CD14-positive monocyte (primary cell): ENCODE results near the gene MICALL1. TPM values are rescaled to one million over a fixed set of nuclear protein-coding genes. Genes with fewer than 3 reads are reported as not detected.

Experiments
- DNase-seq, 3 donors: peaks; one replicate each; pipeline ENCODE4 v3.0.0-alpha.2; 2011 to 2022
- H2AFZ ChIP-seq: 2 replicates; pipeline ENCODE4 v1.6.0; 2012; ENCODE audit warnings: mild to moderate bottlenecking, low read depth, low read length, inconsistent platforms; ENCODE audit not compliant: insufficient read depth, poor library complexity, severe bottlenecking
- H3K27ac ChIP-seq, 2 donors: 1 replicate in 1 of 2; 2 replicates in 1 of 2; pipeline ENCODE4 v1.5.1; 2012 to 2013; ENCODE audit warnings: low read length in 2 of 2, control low read depth in 1 of 2, inconsistent platforms in 1 of 2, low read depth in 1 of 2, mild to moderate bottlenecking in 1 of 2
- H3K27me3 ChIP-seq, 2 donors: one replicate each; pipeline versions ENCODE4 v1.6.0 to v1.6.1; 2011 to 2013; ENCODE audit warnings: low read length in 2 of 2; ENCODE audit not compliant: control insufficient read depth in 2 of 2, insufficient read depth in 2 of 2
- H3K36me3 ChIP-seq, 2 donors: replicated peaks in 1 of 2; 1 replicate in 1 of 2; 2 replicates in 1 of 2; pipeline versions ENCODE4 v1.5.1 to v1.6.1; 2012 to 2013; ENCODE audit warnings: low read length in 2 of 2, control low read depth in 1 of 2, inconsistent platforms in 1 of 2, mild to moderate bottlenecking in 1 of 2; ENCODE audit not compliant: insufficient read depth in 2 of 2, control insufficient read depth in 1 of 2
- H3K4me1 ChIP-seq, 2 donors: 1 replicate in 1 of 2; 2 replicates in 1 of 2; pipeline versions ENCODE4 v1.5.1 to v1.6.1; 2012 to 2013; ENCODE audit warnings: low read length in 2 of 2, control low read depth in 1 of 2, inconsistent platforms in 1 of 2, mild to moderate bottlenecking in 1 of 2, moderate library complexity in 1 of 2; ENCODE audit not compliant: insufficient read depth in 2 of 2, control insufficient read depth in 1 of 2
- H3K4me2 ChIP-seq: replicated peaks from 2 replicates; pipeline ENCODE3; 2012; ENCODE audit warnings: low read length, moderate library complexity, mild to moderate bottlenecking; ENCODE audit not compliant: poor library complexity, severe bottlenecking; ENCODE audit errors: extremely low read depth
- H3K4me3 ChIP-seq, 3 experiments: fragments of 200-600 bp in 1 of 3; sonication (generic) in 1 of 3; replicated peaks in 1 of 3; 1 replicate in 2 of 3; 2 replicates in 1 of 3; pipeline ENCODE4 v1.5.1; 2011 to 2013; ENCODE audit warnings: low read length in 3 of 3, mild to moderate bottlenecking in 3 of 3, control low read depth in 2 of 3, low read depth in 2 of 3, inconsistent platforms in 1 of 3, moderate library complexity in 1 of 3
- H3K79me2 ChIP-seq: 2 replicates; pipeline ENCODE4 v1.6.0; 2012; ENCODE audit warnings: mild to moderate bottlenecking, control low read depth, inconsistent platforms, low read length, moderate library complexity; ENCODE audit not compliant: insufficient read depth
- H3K9ac ChIP-seq: 2 replicates; pipeline ENCODE4 v1.6.0; 2017; ENCODE audit warnings: low read length, mild to moderate bottlenecking; ENCODE audit not compliant: insufficient read depth, poor library complexity, severe bottlenecking
- H3K9me3 ChIP-seq, 2 donors: replicated peaks in 1 of 2; 1 replicate in 1 of 2; 2 replicates in 1 of 2; pipeline versions ENCODE4 v1.5.1 to v1.6.1; 2012 to 2013; ENCODE audit warnings: low read length in 2 of 2, control low read depth in 1 of 2; ENCODE audit not compliant: control insufficient read depth in 1 of 2, insufficient read depth in 1 of 2
- H4K20me1 ChIP-seq: 2 replicates; pipeline ENCODE4 v1.6.0; 2012; ENCODE audit warnings: mild to moderate bottlenecking, low read length, control low read depth, moderate library complexity; ENCODE audit not compliant: insufficient read depth
- H3K27ac Mint-ChIP-seq, 7 donors: one replicate each; pipeline ENCODE4 v1.8.0; 2020; ENCODE audit warnings: mild to moderate bottlenecking in 7 of 7, mixed read lengths in 7 of 7, moderate library complexity in 6 of 7, inconsistent platforms in 2 of 7
- H3K27me3 Mint-ChIP-seq, 3 donors: one replicate each; pipeline ENCODE4 v1.8.0; 2021 to 2022; ENCODE audit warnings: low read depth in 3 of 3, mild to moderate bottlenecking in 3 of 3, mixed read lengths in 3 of 3, moderate library complexity in 3 of 3, inconsistent platforms in 1 of 3
- H3K36me3 Mint-ChIP-seq, 2 donors: one replicate each; pipeline ENCODE4 v1.8.0; 2020; ENCODE audit warnings: mixed read lengths in 2 of 2, inconsistent platforms in 1 of 2, mild to moderate bottlenecking in 1 of 2
- H3K4me1 Mint-ChIP-seq: one replicate; pipeline ENCODE4 v1.8.0; 2020; ENCODE audit warnings: mild to moderate bottlenecking, mixed read lengths
- H3K4me3 Mint-ChIP-seq, 2 donors: one replicate each; pipeline ENCODE4 v1.8.0; 2020; ENCODE audit warnings: mild to moderate bottlenecking in 2 of 2, mixed read lengths in 2 of 2, moderate library complexity in 1 of 2
- H3K9me3 Mint-ChIP-seq, 7 donors: one replicate each; pipeline ENCODE4 v1.8.0; 2020 to 2022; ENCODE audit warnings: mixed read lengths in 7 of 7, mild to moderate bottlenecking in 6 of 7, moderate library complexity in 6 of 7, inconsistent platforms in 2 of 7
- WGBS: methylation state at CpG from one replicate; pipeline ENCODE4 v1.1.5; 2013; ENCODE audit warnings: missing lambda C conversion rate; ENCODE audit not compliant: insufficient coverage; 5-methylcytosine and 5-hydroxymethylcytosine counted together
- intact Hi-C, 2 donors: fragments of 100-400 bp; cut with micrococcal nuclease; formaldehyde crosslinking; loops; one replicate each; pipeline versions ENCODE4 v1.15.0 to v1.15.1; 2023
- polyA plus RNA-seq, 3 donors: library from polyadenylated mRNA; depleted of rRNA in 1 of 3; unstranded in 2 of 3; stranded (reverse) in 1 of 3; fragments of 300-500 nt in 2 of 3; fragments of >200 nt in 1 of 3; fragmentation: Illumina TruSeq in 2 of 3; gene quantifications; 1 replicate in 2 of 3; 2 replicates in 1 of 3; pipeline ENCODE4 v1.2.3, GENCODE V29; 2012 to 2021
- TF ChIP-seq, protein P1 (sequence below): fragments of 200-600 bp; IDR thresholded peaks from one replicate; pipeline ENCODE4 v1.8.0; 2022; ENCODE audit warnings: antibody characterized with exemption, mild to moderate bottlenecking

MICALL1 gene
- polyA plus RNA-seq, 3 donors, result 0.51 to 7.0 (median 1.3) TPM

DNA sequence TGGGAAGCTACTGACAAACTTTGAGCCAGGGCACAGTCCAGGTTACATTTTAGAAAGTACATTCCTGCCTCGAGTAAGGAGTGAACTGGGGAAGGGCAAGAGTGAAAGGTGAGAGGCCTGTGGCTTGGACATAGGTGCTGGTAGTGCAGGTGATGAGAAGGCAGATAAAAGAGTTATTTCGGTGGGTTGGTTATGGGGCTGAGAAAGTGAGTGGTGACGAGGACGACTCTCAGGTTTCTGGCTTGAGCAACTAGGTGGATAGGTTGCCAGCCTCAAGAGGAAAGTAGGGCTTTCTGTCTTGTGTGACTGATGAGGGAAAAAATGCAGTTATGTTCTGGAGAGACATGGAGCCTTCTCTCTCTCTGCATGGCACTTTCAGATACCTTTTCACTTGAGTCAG lies 51.1 kb downstream of the MICALL1 start:
- intact Hi-C loops, result loop anchor here in 1 of 2 donors (10.0 kb wide), 1 partner anchor 368 kb away; no protein-coding TSS in a partner anchor
- TF ChIP-seq, protein P1, sequence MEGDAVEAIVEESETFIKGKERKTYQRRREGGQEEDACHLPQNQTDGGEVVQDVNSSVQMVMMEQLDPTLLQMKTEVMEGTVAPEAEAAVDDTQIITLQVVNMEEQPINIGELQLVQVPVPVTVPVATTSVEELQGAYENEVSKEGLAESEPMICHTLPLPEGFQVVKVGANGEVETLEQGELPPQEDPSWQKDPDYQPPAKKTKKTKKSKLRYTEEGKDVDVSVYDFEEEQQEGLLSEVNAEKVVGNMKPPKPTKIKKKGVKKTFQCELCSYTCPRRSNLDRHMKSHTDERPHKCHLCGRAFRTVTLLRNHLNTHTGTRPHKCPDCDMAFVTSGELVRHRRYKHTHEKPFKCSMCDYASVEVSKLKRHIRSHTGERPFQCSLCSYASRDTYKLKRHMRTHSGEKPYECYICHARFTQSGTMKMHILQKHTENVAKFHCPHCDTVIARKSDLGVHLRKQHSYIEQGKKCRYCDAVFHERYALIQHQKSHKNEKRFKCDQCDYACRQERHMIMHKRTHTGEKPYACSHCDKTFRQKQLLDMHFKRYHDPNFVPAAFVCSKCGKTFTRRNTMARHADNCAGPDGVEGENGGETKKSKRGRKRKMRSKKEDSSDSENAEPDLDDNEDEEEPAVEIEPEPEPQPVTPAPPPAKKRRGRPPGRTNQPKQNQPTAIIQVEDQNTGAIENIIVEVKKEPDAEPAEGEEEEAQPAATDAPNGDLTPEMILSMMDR, result no peak
- no peak overlapping the region for H3K4me3 ChIP-seq
- peaks cover 5 to 9% of the 10 kb centered on the region in 2 donors for H3K27me3 ChIP-seq
- H4K20me1 ChIP-seq, result no peaks in the 10 kb centered on the region
- H3K27ac ChIP-seq, result no peak overlapping the region
- H3K27me3 Mint-ChIP-seq, result peaks cover 11 to 12% (median 11%) of the 10 kb centered on the region in 3 donors
- H2AFZ ChIP-seq, result no peak overlapping the region
- H3K9me3 ChIP-seq, result no peaks in the 10 kb centered on the region
- no peak for DNase-seq
- H3K27ac Mint-ChIP-seq, result peak overlapping the region in 1 of 7 donors; percentile 25
- H3K9me3 Mint-ChIP-seq, result peaks cover 0 to 3% (median 2%) of the 10 kb centered on the region in 7 donors
- H3K4me2 ChIP-seq, result no peak overlapping the region
- WGBS, result 100% methylated on average over 4 of the region's 4 CpGs
- H3K4me3 Mint-ChIP-seq, result no peak overlapping the region
- H3K79me2 ChIP-seq, result peaks cover 16% of the 10 kb centered on the region
- H3K36me3 ChIP-seq, result peaks cover 48 to 59% of the 10 kb centered on the region in 2 donors
- H3K4me1 Mint-ChIP-seq, result peaks cover 23% of the 10 kb centered on the region
- peaks cover 50 to 61% of the 10 kb centered on the region in 2 donors for H3K36me3 Mint-ChIP-seq
- H3K9ac ChIP-seq, result no peak overlapping the region
- H3K4me1 ChIP-seq, result peaks cover 22 to 23% of the 10 kb centered on the region in 2 donors

DNA sequence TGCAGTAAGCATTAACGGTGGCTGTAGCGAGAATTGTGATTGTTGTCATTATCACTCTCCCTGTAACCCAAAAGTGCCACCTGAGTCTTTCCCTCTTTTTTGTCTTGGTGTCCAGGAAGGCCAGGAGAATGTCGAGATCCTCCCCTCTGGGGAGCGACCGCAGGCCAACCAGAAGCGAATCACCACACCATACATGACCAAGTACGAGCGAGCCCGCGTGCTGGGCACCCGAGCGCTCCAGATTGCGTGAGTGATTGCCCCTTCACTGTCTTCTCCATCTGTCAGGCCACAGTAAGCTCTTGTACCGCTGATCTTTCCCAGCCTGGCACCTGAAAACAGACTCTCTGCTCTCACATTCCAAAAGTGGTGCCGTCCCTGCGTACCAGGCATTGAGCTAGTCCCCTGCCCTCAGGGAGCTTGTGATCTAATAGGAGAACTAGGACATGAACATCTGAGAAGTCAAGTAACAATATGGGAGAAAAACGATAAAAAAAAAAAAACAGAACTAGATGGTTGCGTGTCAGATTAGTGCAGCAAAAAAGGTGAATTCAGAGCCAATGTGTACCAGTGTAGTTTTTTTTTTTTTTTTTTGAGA lies 53.2 kb downstream of the MICALL1 start:
- peaks cover 58 to 75% of the 10 kb centered on the region in 2 donors for H3K36me3 ChIP-seq
- 96% methylated on average over 16 of the region's 18 CpGs for WGBS
- H3K27ac ChIP-seq, result no peak overlapping the region
- no peaks in the 10 kb centered on the region for H3K9me3 ChIP-seq
- no peak overlapping the region for H3K27ac Mint-ChIP-seq
- peaks cover 0 to 3% (median 0%) of the 10 kb centered on the region in 7 donors for H3K9me3 Mint-ChIP-seq
- no peak for DNase-seq
- H3K4me1 ChIP-seq, result peaks cover 7 to 8% of the 10 kb centered on the region in 2 donors
- no peak overlapping the region for H3K4me2 ChIP-seq
- TF ChIP-seq, protein P1, result no peak
- H3K4me3 Mint-ChIP-seq, result no peak overlapping the region
- H3K27me3 ChIP-seq, result no peaks in the 10 kb centered on the region
- peaks cover 0 to 1% (median 0%) of the 10 kb centered on the region in 3 donors for H3K27me3 Mint-ChIP-seq
- no peak overlapping the region for H3K9ac ChIP-seq
- H4K20me1 ChIP-seq, result no peaks in the 10 kb centered on the region
- no peak overlapping the region for H3K4me3 ChIP-seq
- peaks cover 56 to 76% of the 10 kb centered on the region in 2 donors for H3K36me3 Mint-ChIP-seq
- no peak overlapping the region for H2AFZ ChIP-seq
- intact Hi-C loops, result loop anchor here in 1 of 2 donors (10.0 kb wide), 1 partner anchor 365 kb away; no protein-coding TSS in a partner anchor
- peaks cover 8% of the 10 kb centered on the region for H3K79me2 ChIP-seq
- H3K4me1 Mint-ChIP-seq, result peaks cover 9% of the 10 kb centered on the region
